GM12865 (cell line): ENCODE data around the gene PRSS57.

Source experiments
- DNase-seq: peaks from one replicate; pipeline ENCODE4 v3.0.0; 2010; ENCODE audit warnings: low read depth
- H3K4me3 ChIP-seq: 2 replicates; pipeline ENCODE4 v1.5.1; 2011; ENCODE audit warnings: mild to moderate bottlenecking, low read depth, low read length, control low read depth
- CTCF ChIP-seq: IDR thresholded peaks from 2 replicates; pipeline ENCODE4 v1.5.1; 2011; ENCODE audit warnings: low read length, control low read depth, low read depth, inconsistent platforms; ENCODE audit not compliant: insufficient read depth; ENCODE audit errors: missing control alignments

The PRSS57 gene

GRCh38 chr19:652467-653389 is 42.5 kb downstream of the PRSS57 start:
- H3K4me3 ChIP-seq, result no peak overlapping the region
- no peak for TF ChIP-seq CTCF
- no peak for DNase-seq

GRCh38 chr19:651991-652390 is 43.3 kb downstream of the PRSS57 start:
- no peak for TF ChIP-seq CTCF
- no peak for DNase-seq
- no peak overlapping the region for H3K4me3 ChIP-seq

- H3K4me3 ChIP-seq, result no peak overlapping the region
- no peak for DNase-seq
- no peak for TF ChIP-seq CTCF
These were observed 44.0 kb downstream of the PRSS57 start for GRCh38 chr19:651114-651818.

- H3K4me3 ChIP-seq, result no peak overlapping the region
- DNase-seq, result no peak
- TF ChIP-seq CTCF, result no peak
These were observed 45.1 kb downstream of the PRSS57 start for GRCh38 chr19:650121-650520.

- no peak for TF ChIP-seq CTCF
- H3K4me3 ChIP-seq, result no peak overlapping the region
- DNase-seq, result no peak
These were observed 46.1 kb downstream of the PRSS57 start for GRCh38 chr19:648904-649801.

GRCh38 chr19:648305-648704 is 46.9 kb downstream of the PRSS57 start:
- DNase-seq, result no peak
- H3K4me3 ChIP-seq, result no peak overlapping the region
- TF ChIP-seq CTCF, result no peak
